Activated T-cell treated with anti-CD3 and anti-CD28 coated beads, Interleukin-2, amount 50 U/mL, for 1 hour (primary cell): Measurements from ENCODE around the gene RACGAP1.
A peak's percentile ranks its signal among the peaks of the same experiment; 100 is the strongest.

Experiments used
- DNase-seq: peaks from one replicate; pipeline ENCODE4 v3.0.0-alpha.2; 2020

The RACGAP1 gene

GRCh38 chr12:49967042-49967776 lies 58.1 kb downstream of the RACGAP1 start:
- peak; percentile 96 for DNase-seq

- no peak for DNase-seq
Measured at GRCh38 chr12:49966511-49967041, 58.7 kb downstream of the RACGAP1 start.

DNA sequence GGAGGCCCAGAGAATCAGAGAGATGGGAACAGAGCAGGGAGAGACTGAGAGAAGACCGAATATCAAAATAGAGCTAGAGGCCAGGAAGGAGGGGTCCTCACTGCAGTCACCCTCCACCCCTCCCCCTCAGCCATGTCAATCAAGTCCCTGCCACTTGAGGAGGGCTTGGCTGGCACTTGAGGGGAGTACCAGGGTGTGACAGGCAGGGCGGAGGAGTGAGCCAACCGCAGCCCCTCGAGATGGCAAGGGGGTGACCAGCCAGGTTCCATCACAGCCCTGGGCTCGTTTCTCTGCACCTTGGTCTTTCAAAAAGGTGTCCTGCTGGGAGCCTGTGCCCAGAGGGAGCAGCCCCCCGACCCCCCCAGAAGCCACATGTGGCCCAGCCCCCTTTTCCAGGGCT lies 59.5 kb downstream of the RACGAP1 start:
- no peak for DNase-seq

- DNase-seq = no peak
Measured at GRCh38 chr12:49964849-49965624, 60.3 kb downstream of the RACGAP1 start.

DNA sequence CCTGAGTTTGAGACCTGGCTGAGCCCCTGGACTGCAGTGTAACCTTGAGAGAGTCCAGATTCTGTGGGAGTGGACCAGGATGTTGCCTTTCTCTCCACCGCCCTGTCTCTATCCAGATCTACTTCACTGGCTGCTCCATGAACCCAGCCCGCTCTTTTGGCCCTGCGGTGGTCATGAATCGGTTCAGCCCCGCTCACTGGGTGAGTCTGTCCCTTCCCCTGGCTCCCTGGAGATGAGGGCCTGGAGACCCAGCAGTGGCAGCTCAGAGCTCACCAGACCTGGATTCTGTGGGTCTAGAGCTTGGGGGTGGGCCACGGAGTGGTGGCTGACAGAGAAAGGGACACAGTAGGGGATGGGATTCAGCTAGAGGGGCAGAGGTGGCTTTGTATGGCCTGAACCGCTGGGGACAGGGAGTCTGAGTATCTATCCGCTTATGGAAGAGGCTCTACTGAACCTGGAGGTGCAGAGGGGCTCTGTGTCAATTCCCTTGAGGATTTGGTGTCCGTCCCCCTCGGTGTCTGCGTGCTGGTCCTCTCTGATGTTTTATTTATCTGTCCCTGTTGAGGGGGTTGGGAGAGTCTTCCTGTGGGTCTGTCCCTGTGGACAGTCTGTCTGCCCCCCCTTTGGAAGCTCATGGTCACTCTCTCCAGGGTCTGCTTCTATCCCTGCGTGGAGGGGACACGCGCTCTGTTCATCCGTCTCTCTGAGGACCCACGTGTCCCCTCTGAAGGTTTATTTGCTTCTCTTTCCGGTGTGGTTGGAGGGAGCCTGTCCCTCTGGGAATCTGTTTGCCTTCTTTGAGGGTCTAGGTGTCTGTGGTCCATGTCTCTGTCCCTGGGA lies 61.1 kb downstream of the RACGAP1 start:
- no peak for DNase-seq

- DNase-seq = no peak
Measured at GRCh38 chr12:49962861-49963765, 62.2 kb downstream of the RACGAP1 start.

DNA sequence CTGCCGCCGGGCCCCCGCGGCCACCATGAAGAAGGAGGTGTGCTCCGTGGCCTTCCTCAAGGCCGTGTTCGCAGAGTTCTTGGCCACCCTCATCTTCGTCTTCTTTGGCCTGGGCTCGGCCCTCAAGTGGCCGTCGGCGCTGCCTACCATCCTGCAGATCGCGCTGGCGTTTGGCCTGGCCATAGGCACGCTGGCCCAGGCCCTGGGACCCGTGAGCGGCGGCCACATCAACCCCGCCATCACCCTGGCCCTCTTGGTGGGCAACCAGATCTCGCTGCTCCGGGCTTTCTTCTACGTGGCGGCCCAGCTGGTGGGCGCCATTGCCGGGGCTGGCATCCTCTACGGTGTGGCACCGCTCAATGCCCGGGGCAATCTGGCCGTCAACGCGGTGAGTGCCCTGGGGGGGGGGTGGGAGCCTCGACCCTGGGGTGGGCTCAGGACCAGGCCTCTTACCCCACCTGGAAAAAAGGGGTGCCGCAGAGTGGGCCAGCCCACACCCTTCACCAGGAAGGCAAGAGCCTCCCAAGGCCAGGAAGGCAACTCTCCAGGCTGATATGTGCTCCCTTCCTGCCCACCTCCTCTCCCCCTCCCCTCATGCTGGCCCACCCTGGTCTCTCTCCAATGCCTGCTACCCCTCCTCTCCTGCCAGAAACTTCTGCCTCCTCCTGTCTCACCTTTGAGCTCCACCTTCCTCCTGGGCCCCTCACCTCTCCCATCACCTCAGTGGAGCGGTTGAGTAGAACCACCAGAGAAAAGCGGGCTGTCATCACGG lies 63.1 kb downstream of the RACGAP1 start:
- no peak for DNase-seq

GRCh38 chr12:49961111-49961922 lies 64.0 kb downstream of the RACGAP1 start, which contains the start of gene AQP5:
TSS of gene AQP5 (plus strand) at chr12:49961872. CDS start at chr12:49962018, 146 bp downstream.
- no peak for DNase-seq

DNA sequence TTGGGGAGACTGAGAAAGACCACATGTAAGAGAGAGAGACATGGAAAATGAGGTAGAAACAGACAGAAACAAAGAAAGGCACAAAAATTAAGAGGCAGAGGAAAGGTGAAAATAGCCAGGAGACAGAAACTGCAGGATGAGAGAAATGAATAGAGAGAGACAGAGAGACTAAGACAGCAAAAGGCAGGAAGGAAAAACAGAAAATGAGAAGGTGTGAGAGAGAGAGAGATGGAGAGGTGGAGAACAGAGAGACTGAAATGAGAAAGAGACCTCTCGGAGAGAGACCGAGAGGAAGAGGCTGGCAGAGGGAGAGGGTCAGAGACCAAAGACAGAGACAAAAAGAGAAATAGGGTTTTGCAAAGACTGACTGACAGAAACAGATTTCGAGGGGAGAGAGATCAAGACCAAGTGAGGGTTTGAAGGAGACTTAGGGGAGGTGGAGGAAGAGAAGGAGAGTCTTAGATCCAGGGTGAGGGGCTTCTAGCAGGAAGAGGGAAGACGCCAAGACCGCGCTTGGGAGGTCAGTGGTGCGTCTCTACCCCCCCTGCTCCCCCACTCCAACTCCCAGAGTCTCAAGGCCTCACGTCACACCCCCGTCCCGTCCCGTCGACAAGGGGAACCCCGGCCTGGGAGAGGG lies 64.7 kb downstream of the RACGAP1 start:
- DNase-seq = no peak

- no peak for DNase-seq
Measured at GRCh38 chr12:49959685-49960473, 65.4 kb downstream of the RACGAP1 start.

- no peak for DNase-seq
Measured at GRCh38 chr12:49957570-49957967, 67.7 kb downstream of the RACGAP1 start.

GRCh38 chr12:49956663-49957569 lies 68.4 kb downstream of the RACGAP1 start:
- no peak for DNase-seq

GRCh38 chr12:49955899-49956662 lies 69.2 kb downstream of the RACGAP1 start:
- no peak for DNase-seq

DNA sequence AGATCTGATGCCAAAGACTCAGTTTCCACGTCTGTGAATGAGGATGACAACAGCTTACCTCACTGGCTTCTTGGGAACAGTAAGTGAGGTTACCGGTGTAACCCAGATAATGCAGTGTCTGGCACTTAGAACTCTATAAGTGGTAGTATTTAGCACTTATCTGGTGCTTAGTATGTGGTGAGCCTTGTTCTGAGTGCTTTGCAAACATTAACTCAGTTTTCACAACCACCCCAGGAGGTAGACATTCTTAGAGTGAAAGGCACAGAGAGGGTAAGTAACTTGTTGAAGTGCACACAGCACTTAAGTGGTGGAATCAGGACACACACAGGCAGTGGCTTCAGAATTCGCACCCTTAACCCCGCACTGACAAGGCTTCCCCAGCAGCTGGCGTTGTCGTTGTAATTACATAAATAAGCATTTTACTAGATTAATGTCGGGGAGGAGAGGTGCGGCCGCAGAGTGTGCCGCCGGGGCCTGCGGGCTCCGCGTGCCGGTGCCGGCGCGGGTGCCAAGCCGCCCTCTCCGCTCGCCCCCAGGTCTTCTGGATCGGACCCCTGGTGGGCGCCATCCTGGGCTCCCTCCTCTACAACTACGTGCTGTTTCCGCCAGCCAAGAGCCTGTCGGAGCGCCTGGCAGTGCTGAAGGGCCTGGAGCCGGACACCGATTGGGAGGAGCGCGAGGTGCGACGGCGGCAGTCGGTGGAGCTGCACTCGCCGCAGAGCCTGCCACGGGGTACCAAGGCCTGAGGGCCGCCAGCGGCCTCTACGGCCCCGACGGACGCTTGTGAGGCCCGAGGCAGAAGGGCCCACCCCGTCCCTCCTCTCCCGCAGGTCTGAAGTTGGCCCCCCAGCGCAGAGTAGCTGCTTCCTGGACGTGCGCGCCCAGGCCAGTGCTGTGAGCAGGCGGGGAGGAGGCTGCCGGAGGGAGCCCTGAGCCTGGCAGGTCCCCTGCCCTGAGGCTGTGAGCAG lies 70.1 kb downstream of the RACGAP1 start:
- no peak for DNase-seq

DNA sequence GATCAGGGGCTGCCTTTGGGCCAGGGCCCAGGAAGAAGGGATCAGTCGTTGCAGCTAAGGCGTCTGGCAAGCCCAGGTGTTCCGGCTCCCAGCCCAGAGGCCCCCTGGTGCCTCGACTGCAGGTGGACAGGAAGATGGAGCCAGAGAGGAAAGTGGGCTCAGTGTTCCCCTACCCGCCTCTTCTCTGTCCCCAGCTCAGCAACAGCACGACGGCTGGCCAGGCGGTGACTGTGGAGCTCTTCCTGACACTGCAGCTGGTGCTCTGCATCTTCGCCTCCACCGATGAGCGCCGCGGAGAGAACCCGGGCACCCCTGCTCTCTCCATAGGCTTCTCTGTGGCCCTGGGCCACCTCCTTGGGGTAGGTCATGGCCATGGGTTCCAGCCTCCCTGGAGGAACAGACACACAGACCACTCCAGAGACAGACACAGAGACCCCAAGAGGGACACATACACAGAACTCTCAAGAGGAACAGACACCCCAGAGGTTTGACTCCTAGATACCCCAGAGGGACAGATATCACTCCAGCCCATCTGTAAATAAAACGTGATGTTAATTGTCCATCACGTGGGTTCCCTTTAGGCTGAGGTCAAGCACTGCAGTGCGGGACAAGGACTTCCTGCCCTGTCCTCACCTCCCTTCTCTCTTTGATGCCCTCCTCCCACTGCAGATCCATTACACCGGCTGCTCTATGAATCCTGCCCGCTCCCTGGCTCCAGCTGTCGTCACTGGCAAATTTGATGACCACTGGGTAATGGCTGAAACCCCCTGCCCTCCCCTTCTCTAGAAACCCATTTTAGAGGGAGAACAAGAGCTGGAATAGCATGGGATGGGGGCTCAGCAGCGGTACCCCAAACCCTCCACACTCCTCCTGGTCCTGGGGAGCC lies 71.1 kb downstream of the RACGAP1 start:
- DNase-seq = no peak
